GM12874 (cell line): ENCODE measurements around the gene SFTPB.

Experiments used
- TF ChIP-seq, protein P1 (sequence below): IDR thresholded peaks from 2 replicates; pipeline ENCODE4 v1.5.1; 2011; ENCODE audit warnings: low read depth, mild to moderate bottlenecking, control low read depth, low read length, moderate library complexity; ENCODE audit not compliant: insufficient read depth

The SFTPB gene

DNA sequence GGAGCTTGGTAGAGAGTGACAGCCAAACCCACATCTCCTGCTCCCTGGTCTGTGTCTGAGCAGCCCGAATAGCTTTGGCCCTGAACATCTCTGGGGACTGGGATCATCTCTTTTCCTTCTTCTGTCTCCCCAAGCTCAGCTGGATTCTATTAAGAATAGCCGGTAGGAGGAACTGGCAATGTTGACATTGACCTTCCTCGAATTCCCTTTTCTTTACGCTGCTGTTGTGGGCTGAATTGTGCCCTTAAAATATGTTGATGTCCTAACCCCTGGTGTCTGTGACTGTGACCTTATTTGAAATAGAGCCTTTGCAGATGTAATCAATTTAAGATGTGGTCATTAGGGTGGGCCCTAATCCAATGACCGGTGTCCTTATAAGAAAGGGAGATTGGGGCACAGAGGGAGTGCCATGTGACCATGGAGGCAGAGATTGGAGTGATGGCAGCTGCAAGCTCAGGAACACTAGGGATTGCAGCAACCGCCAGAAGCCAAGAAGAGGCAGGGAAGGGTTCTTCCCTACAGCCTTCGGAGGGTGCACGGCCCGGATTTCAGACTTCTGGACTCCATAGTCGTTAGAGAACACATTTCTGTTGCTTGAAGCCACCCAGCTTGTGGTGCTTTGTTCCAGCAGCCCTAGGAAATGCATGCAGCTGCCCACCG, 5.8 kb upstream of the SFTPB start:
- TF ChIP-seq, protein P1, sequence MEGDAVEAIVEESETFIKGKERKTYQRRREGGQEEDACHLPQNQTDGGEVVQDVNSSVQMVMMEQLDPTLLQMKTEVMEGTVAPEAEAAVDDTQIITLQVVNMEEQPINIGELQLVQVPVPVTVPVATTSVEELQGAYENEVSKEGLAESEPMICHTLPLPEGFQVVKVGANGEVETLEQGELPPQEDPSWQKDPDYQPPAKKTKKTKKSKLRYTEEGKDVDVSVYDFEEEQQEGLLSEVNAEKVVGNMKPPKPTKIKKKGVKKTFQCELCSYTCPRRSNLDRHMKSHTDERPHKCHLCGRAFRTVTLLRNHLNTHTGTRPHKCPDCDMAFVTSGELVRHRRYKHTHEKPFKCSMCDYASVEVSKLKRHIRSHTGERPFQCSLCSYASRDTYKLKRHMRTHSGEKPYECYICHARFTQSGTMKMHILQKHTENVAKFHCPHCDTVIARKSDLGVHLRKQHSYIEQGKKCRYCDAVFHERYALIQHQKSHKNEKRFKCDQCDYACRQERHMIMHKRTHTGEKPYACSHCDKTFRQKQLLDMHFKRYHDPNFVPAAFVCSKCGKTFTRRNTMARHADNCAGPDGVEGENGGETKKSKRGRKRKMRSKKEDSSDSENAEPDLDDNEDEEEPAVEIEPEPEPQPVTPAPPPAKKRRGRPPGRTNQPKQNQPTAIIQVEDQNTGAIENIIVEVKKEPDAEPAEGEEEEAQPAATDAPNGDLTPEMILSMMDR: no peak

- TF ChIP-seq, protein P1: no peak
These were observed 4.5 kb upstream of the SFTPB start for GRCh38 chr2:85672456-85672855.

- TF ChIP-seq, protein P1: no peak
These were observed 1.6 kb upstream of the SFTPB start for GRCh38 chr2:85669549-85669948.

GRCh38 chr2:85668857-85669142, 801 bp upstream of the SFTPB start:
- TF ChIP-seq, protein P1: no peak

DNA sequence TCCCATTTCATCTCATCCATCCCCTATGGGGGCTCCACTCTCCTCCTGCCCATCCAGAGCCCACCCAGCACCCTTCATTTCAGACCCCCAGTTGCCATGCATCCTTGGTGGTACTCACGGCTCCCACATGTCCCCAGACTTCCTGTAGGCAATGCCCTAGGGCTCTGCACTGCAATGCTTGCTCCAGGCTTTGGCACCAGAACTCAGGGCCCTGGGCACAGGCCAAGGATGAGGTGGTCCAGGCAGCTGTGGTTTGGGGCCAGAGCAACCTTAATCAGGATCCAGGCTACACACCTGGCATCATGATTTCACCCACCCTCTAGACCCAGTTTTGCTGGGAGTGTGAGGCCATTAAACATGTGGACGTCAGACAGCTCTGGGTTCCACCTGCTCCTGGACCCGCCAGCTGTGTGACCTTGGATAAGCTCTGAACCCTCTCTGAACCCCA, 414 bp downstream of the SFTPB start:
- TF ChIP-seq, protein P1: no peak

DNA sequence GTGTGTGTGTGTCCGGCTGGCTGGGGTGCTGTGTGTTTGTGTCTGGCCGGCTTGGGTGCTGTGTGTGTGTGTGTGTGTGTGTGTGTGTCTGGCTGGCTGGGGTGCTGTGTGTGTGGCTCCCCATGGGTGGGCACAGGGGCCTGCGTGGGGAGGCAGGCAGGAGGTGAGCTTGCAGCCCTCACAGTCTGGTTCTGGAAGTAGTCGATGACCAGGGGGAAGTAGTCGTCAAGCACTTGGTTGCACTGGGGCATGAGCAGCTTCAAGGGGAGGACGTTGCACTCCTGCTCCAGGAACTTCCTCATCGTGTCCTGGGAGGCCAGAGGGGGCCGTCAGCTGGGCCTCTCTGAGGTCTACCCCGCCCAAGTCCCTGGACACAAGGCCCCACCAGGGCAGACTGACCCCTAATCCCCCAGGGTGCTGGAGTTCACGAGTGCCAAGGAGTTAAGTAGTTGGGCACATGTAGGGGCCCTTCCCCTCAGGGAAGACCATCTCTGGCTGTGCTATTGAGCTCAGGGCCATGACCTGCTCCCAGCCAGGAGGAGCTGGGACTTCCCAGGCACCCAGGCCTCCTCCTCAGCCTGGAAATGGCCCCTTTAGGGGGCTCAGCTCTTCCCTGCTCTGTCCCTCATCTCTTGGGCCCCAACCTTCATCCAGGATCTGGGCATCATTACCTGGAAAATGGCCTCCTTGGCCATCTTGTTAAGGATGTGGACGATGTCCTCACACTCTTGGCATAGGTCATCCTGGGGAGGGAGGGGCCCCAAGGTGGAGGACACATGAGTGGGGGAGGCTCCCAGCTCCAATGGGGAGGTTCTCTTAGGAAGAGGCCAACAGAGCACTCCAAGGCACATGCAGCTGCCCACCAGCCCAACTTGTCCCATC, 1.3 kb downstream of the SFTPB start:
- TF ChIP-seq, protein P1: no peak

GRCh38 chr2:85666016-85666415, 2.0 kb downstream of the SFTPB start:
- TF ChIP-seq, protein P1: no peak
